Lung (tissue), 12 donors: Measurements from ENCODE around the gene FOXK1. TPM values are rescaled to one million over a fixed set of nuclear protein-coding genes. Genes with fewer than 3 reads are reported as not detected.

Experiments used
- ATAC-seq: fragments of 200-7000 bp; cut with Tn5 transposase; one replicate; pipeline ENCODE4 v1.9.1; 2020; ENCODE audit warnings: moderate number of reproducible peaks; ENCODE audit not compliant: insufficient read depth, low FRiP score
- DNase-seq, 3 donors: peaks; one replicate each; pipeline ENCODE4 v3.0.0-alpha.2; 2013 to 2017
- H3K27ac ChIP-seq, 2 donors: one replicate each; pipeline ENCODE4 v1.5.1; 2013; ENCODE audit warnings: mild to moderate bottlenecking in 2 of 2, moderate library complexity in 2 of 2, control low read depth in 1 of 2, inconsistent platforms in 1 of 2, low read depth in 1 of 2, low read length in 1 of 2
- H3K27me3 ChIP-seq, 3 donors: one replicate each; pipeline ENCODE4 v1.5.1; 2013; ENCODE audit warnings: low read length in 2 of 3; ENCODE audit not compliant: control insufficient read depth in 3 of 3, insufficient read depth in 3 of 3
- H3K36me3 ChIP-seq, 4 donors: one replicate each; pipeline ENCODE4 v1.5.1; 2013; ENCODE audit warnings: low read length in 4 of 4, mild to moderate bottlenecking in 1 of 4, moderate library complexity in 1 of 4; ENCODE audit not compliant: control insufficient read depth in 4 of 4, insufficient read depth in 4 of 4
- H3K4me1 ChIP-seq, 5 donors: one replicate each; pipeline ENCODE4 v1.5.1; 2013; ENCODE audit warnings: low read length in 5 of 5, mild to moderate bottlenecking in 2 of 5, moderate library complexity in 1 of 5; ENCODE audit not compliant: control insufficient read depth in 5 of 5, insufficient read depth in 5 of 5
- H3K4me3 ChIP-seq: one replicate; pipeline ENCODE4 v1.5.1; 2013; ENCODE audit warnings: mild to moderate bottlenecking, control low read depth, moderate library complexity
- H3K9ac ChIP-seq, 2 donors: one replicate each; pipeline ENCODE4 v1.5.1; 2013; ENCODE audit warnings: low read length in 2 of 2, control low read depth in 1 of 2; ENCODE audit not compliant: insufficient read depth in 1 of 2
- H3K9me3 ChIP-seq, 4 donors: one replicate each; pipeline ENCODE4 v1.5.1; 2013; ENCODE audit warnings: low read length in 3 of 4, mild to moderate bottlenecking in 1 of 4, moderate library complexity in 1 of 4; ENCODE audit not compliant: control insufficient read depth in 4 of 4, insufficient read depth in 3 of 4
- CTCF ChIP-seq: IDR thresholded peaks from 2 replicates; pipeline ENCODE4 v1.5.1; 2012; ENCODE audit warnings: mild to moderate bottlenecking; ENCODE audit errors: control extremely low read depth, extremely low read depth
- WGBS, 2 donors: extraction: QIAGEN DNeasy Blood & Tissue Kit; methylation state at CpG; one replicate each; pipeline ENCODE4 v1.1.7; 2013; 5-methylcytosine and 5-hydroxymethylcytosine counted together
- polyA plus RNA-seq, 2 donors: library from polyadenylated mRNA; stranded (reverse); fragments of 200-250 nt; gene quantifications; one replicate each; pipeline ENCODE4 v1.2.1, GENCODE V29; 2013
- total RNA-seq, 2 donors: library from RNA; depleted of rRNA in 1 of 2; stranded (reverse); fragments of >200 nt in 1 of 2; gene quantifications; one replicate each; pipeline ENCODE4 v1.2.1, GENCODE V29; 2014 to 2021
- donor health status: control.
- donor health status: control.
- donor health status: Bipolar disorder and iron deficiency.
- donor health status: healthy.
- donor health status: DM: yes; HTN: yes; CAD: no.

Gene FOXK1
- total and polyA plus RNA-seq, 4 donors = 6.4 to 36.2 (median 14.3) TPM

DNA sequence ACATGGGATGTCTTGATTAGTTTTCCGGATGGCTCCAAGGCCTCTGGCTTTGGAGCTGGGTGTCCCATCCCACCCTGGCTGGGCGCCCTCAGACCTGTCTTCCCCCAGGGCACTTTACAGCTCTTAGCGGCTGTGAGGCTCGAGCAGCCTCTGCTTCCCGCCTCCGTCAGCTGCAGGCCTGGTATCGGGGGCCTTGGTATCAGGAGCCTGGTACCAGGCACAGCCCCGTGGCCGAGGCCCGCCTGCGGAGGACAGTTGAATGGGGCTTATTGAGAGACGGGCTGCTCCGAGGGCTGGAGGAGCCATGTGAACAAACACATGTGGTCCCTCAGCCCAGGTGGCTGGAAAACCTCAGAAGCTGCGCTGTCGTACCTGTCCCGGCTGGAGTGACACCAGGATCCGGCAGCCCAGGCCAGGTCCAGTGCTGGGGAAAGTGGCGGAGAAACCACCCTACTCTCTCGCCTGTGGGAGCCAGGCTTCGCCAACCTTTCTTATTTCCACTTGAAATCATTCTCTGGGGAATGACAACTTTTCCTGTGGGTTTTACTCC, 69.4 kb downstream of the FOXK1 start:
- H3K27ac ChIP-seq = no peak overlapping the region
- ATAC-seq (no peak), DNase-seq (no peak)
- no peaks in the 10 kb centered on the region for H3K9me3 ChIP-seq
- H3K4me1 ChIP-seq = peaks cover 0 to 24% (median 11%) of the 10 kb centered on the region in 5 donors
- H3K9ac ChIP-seq = no peak overlapping the region
- H3K36me3 ChIP-seq = peaks cover 0 to 19% (median 17%) of the 10 kb centered on the region in 4 donors
- H3K27me3 ChIP-seq = no peaks in the 10 kb centered on the region
- WGBS, 2 donors = 94 to 96% methylated on average over 20 of the region's 20 CpGs
- no peak overlapping the region for H3K4me3 ChIP-seq
- TF ChIP-seq CTCF = no peak

- 50 to 54% methylated on average over 29 to 31 of the region's 31 CpGs for WGBS, 2 donors
- H3K27me3 ChIP-seq = no peaks in the 10 kb centered on the region
These were observed 71.7 kb downstream of the FOXK1 start for GRCh38 chr7:4753598-4754432.

GRCh38 chr7:4754433-4755010, 72.4 kb downstream of the FOXK1 start:
- 95 to 96% methylated on average over 36 of the region's 36 CpGs for WGBS, 2 donors
- no peak overlapping the region for H3K4me3 ChIP-seq
- H3K36me3 ChIP-seq = peaks cover 6 to 41% (median 25%) of the 10 kb centered on the region in 4 donors

More at GRCh38 chr7:4753598-4754432, 71.7 kb downstream of the FOXK1 start:
- peak; percentile 88 for TF ChIP-seq CTCF
- peak; percentile 59 to 69 (median 65) for DNase-seq
- Histone ChIP-seq H3K4me1 (peaks cover 0 to 8% (median 3%) of the 10 kb centered on the region in 5 donors), H3K27ac (no peak overlapping the region), H3K9ac (no peak overlapping the region), H3K36me3 (peaks cover 6 to 33% (median 24%) of the 10 kb centered on the region in 4 donors), H3K9me3 (no peaks in the 10 kb centered on the region), H3K4me3 (no peak overlapping the region)
- ATAC-seq = peak; percentile 82

More at GRCh38 chr7:4754433-4755010, 72.4 kb downstream of the FOXK1 start:
- no peak for ATAC-seq
- Histone ChIP-seq H3K4me1 (peaks cover 0 to 5% (median 3%) of the 10 kb centered on the region in 5 donors), H3K9me3 (no peaks in the 10 kb centered on the region), H3K9ac (no peak overlapping the region), H3K27me3 (no peaks in the 10 kb centered on the region), H3K27ac (no peak overlapping the region)
- no peak for TF ChIP-seq CTCF
- no peak for DNase-seq
